IPS DF 6.9 (cell line): Measurements from ENCODE around the gene SEMA4C.

Experiments
- DNase-seq: peaks from one replicate; pipeline ENCODE4 v3.0.0-alpha.2; 2013; ENCODE audit warnings: low read depth, low spot score
- H3K27ac ChIP-seq: one replicate; pipeline ENCODE4 v1.5.1; 2013; ENCODE audit warnings: low read length, control low read depth
- H3K27me3 ChIP-seq: 2 replicates; pipeline ENCODE4 v1.6.1; 2013; ENCODE audit warnings: mild to moderate bottlenecking, low read length; ENCODE audit not compliant: control insufficient read depth, insufficient read depth
- H3K36me3 ChIP-seq: 2 replicates; pipeline ENCODE4 v1.6.1; 2013; ENCODE audit warnings: low read length; ENCODE audit not compliant: control insufficient read depth, insufficient read depth
- H3K4me1 ChIP-seq: 2 replicates; pipeline ENCODE4 v1.6.1; 2013; ENCODE audit warnings: low read length; ENCODE audit not compliant: control insufficient read depth, insufficient read depth
- H3K4me3 ChIP-seq: 2 replicates; pipeline ENCODE4 v1.5.1; 2013; ENCODE audit warnings: mild to moderate bottlenecking, low read length
- H3K9me3 ChIP-seq: 2 replicates; pipeline ENCODE4 v1.6.1; 2013; ENCODE audit warnings: low read length, inconsistent platforms; ENCODE audit not compliant: control insufficient read depth, insufficient read depth
- WGBS: extraction: QIAGEN DNeasy Blood & Tissue Kit; methylation state at CpG from one replicate; pipeline ENCODE4 v1.1.7; 2013; ENCODE audit warnings: mixed read lengths, missing lambda C conversion rate; ENCODE audit not compliant: insufficient read length, insufficient coverage; 5-methylcytosine and 5-hydroxymethylcytosine counted together

Gene SEMA4C

DNA sequence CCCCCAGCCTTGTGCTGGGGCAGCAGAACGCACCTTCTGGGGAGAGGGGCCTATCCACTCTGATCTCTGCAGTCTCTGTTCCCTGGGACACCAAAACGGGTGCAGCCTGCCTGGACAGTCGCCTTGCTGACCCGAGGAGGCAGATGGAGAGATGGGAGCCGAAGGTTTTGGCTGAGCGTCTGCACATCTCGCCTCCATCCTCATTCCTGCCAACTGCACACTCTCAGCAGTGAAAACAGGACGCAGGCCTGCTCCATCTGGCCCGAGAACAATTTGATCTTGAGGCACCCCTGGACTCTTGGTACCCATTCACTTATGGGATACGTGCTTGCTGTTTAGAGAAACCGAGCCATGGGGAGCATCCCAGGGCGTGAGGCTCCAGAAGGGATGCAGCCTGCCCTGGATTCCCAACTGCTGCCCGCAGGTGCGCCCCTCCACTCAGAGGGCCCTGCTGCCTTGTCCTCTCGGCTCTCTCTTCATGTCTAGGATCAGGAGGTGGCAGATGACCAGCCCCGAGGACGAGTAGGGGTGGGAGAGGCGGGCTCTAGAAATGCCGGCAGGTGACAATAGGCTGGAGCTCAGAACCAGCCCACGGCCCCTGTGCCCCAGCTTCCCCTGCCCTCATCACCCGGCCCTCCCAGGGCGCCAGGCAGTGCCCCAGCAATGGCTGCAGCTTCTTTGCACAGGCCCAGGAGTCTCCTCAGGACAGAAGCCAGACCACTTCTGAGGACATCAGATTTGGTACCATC lies 9.1 kb upstream of the SEMA4C start:
- Histone ChIP-seq H3K27ac (no peak overlapping the region), H3K4me1 (peaks cover 24% of the 10 kb centered on the region), H3K9me3 (no peaks in the 10 kb centered on the region), H3K27me3 (no peaks in the 10 kb centered on the region), H3K36me3 (no peaks in the 10 kb centered on the region), H3K4me3 (no peak overlapping the region)
- DNase-seq: no peak
- WGBS: no CpG with 5 or more reads among the region's 22 CpGs

DNA sequence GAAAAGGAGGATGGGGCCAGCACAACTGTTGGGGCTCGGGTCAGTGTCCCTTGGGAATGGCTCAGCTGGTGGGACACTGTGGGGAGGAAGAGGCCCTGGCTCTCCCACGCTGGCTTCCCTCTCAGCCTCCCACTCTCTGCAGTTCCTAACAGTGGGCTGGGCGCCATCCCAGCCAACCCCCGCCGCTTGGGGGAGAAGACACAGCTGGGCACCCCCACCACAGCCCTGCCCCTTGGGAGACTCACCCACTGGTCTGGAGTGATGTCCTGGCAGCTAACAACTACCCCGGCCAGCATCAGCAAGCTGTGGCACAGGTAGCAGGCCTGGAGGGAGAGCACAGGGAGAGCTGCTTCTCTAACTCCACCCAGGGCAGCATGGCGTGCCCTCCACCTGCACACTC lies 8.3 kb upstream of the SEMA4C start:
- DNase-seq: no peak
- Histone ChIP-seq H3K36me3 (no peaks in the 10 kb centered on the region), H3K4me3 (no peak overlapping the region), H3K27ac (no peak overlapping the region), H3K9me3 (no peaks in the 10 kb centered on the region), H3K27me3 (no peaks in the 10 kb centered on the region), H3K4me1 (peaks cover 24% of the 10 kb centered on the region)
- WGBS: no CpG with 5 or more reads among the region's 7 CpGs

DNA sequence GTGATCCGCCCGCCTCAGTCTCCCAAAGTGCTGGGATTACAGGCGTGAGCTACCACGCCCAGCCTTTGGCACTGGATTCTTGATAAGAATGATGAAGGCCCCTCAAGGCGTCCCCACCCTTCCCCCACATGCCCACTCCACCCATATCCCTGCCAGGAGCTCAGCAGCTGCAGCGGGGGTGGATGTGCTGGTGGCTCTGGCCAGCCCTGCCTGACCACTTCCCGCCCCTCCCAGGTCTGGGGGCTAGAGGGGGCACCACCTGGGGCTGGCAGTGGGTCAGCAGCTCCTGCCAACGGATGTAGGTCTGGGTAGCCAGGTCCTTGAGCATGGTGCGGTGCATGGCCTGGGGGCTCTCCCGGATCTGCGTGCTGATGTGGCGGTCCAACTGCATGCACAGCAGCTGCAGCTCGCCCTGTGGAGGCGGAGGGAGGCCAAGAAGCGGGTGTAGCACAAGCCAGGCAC lies 7.8 kb upstream of the SEMA4C start:
- no CpG with 5 or more reads among the region's 15 CpGs for WGBS
- Histone ChIP-seq H3K4me3 (no peak overlapping the region), H3K4me1 (peaks cover 22% of the 10 kb centered on the region), H3K27ac (no peak overlapping the region), H3K36me3 (no peaks in the 10 kb centered on the region), H3K9me3 (no peaks in the 10 kb centered on the region), H3K27me3 (no peaks in the 10 kb centered on the region)
- no peak for DNase-seq

DNA sequence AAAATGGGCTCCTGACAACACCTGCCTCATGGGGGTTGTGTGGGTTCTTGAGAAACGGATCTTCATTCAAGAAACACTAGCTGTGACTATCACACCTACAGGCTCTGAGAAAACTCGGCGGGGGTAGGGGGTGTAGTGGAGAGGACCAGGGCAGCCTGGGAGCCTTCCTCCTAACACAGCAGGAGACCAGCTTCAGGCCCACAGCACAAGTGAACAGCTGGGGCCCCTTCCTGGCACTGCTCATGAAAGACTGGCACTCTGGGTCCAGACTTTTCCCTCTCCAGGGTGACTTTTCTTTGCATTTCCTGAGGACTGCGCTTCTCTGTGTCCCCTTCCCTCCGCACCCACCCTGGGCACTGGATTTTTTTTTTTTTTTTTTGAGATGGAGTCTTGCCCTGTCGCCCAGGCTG lies 7.2 kb upstream of the SEMA4C start:
- no peak for DNase-seq
- H3K4me3 ChIP-seq: no peak overlapping the region
- H3K27ac ChIP-seq: no peak overlapping the region
- H3K4me1 ChIP-seq: peaks cover 16% of the 10 kb centered on the region
- H3K9me3 ChIP-seq: no peaks in the 10 kb centered on the region
- no peaks in the 10 kb centered on the region for H3K36me3 ChIP-seq
- H3K27me3 ChIP-seq: no peaks in the 10 kb centered on the region
- WGBS: no CpG with 5 or more reads among the region's 6 CpGs

DNA sequence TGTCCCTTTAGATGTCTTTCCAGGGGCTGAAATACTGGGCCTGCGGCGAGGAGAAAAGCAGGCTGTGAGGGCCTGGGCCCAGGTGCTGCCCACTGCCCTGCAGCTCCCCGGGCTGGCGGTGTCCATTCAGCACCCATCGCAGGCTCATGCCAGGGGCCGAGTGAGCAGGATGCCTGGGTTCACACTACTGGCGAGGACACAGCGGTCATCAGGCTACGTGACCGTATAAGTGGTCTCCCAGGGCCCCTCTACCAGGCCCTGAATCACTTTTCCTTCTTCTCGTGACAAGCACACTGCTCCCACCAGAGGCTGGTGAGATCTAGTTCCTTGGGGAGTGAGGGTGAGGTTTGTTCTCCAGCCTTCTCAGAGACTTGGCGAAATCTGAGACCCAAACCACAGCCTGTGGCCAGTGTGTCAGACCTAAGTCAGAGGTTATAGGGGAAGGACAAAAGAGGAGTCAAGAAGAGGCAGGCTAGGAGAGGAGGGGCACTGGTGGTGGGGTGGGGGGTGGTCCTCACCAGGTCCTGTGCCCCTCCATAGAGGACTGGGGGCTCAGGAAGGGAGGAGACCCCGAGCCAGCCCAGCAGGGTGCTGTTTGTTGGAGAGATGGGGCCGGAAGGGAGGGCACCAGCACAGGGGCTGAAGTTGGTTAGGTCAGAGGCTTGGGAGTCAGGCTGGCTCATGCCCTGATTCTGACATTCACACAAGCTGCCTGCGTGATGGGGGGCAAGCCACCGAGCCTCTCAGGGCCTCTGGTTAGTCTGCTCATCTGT lies 6.6 kb upstream of the SEMA4C start:
- no CpG with 5 or more reads among the region's 16 CpGs for WGBS
- Histone ChIP-seq H3K36me3 (no peaks in the 10 kb centered on the region), H3K4me1 (peaks cover 12% of the 10 kb centered on the region), H3K4me3 (no peak overlapping the region), H3K27ac (no peak overlapping the region), H3K9me3 (no peaks in the 10 kb centered on the region), H3K27me3 (no peaks in the 10 kb centered on the region)
- DNase-seq: no peak

DNA sequence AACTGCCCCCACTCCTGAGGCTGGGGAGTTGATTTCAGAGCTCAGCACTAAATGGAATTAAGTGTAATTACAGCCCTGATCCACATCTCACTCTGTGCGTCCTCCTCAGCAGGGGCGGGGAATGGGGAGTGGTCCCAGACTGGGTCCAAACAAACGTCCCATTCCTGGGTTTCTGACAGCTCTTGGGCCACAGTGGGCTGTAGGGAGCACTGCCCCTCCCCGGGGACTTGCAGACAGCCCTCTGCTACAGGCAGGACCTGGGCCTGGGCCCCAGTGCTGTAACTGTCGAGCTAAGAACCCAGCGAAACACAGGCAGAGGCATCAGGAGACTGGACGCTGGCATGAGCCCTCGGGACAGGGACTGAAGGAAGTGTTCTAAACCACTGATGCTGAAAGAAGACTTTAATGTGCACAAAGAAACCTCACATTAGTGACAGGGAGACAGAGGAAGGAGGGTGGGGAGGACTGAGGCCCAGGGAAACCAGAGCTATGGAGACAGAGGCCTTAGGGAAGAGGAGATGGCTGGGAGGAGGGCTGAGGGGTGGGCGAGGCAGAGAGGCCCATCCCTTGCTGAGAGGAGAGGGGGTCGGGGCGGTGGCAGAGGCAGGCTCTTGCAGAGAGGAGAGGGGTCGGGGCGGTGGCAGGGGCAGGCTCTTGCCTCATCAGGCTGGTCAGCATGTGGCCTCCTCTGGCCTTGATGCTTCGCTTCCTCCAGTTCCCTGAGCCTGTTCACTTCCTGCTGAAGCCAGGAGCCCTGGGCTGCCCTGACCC lies 5.8 kb upstream of the SEMA4C start:
- DNase-seq: no peak
- H3K27ac ChIP-seq: no peak overlapping the region

DNA sequence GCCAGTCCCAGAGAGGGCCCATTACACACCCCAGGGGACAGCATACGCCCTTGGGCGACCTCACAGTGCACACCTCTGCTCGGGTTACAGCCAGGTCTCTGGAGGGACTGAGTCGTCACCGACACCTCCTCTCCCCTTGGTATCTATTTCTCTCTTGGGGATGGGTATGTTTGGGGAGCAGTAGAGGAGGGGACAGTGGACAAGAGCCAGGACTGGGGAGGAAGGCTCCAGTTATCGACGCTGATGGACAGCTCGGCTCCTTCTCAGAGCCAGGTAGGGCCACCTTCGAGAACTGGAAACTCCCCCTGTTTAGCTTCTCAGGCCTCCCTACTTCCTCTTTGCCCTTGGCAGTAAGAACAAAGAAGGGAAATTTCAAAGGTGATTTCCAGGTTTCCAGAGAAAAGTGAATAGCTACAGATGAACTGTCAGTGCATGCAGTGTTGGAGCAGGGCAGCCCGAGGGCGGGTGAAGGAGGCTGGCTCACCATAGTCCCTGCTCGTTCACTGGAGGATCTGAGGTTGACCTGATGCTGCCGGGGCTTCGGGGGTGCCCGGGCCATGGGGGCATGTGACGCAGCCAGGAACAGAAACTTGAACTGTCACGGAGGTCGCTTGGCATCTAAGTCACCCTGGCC lies 4.4 kb upstream of the SEMA4C start:
- H3K9me3 ChIP-seq: no peaks in the 10 kb centered on the region
- WGBS: no CpG with 5 or more reads among the region's 18 CpGs
- H3K27ac ChIP-seq: no peak overlapping the region
- no peak overlapping the region for H3K4me3 ChIP-seq
- H3K36me3 ChIP-seq: no peaks in the 10 kb centered on the region
- no peak for DNase-seq
- no peaks in the 10 kb centered on the region for H3K27me3 ChIP-seq
- H3K4me1 ChIP-seq: peaks cover 12% of the 10 kb centered on the region

More for the DNA sequence above, 5.8 kb upstream of the SEMA4C start:
- Histone ChIP-seq H3K4me3 (no peak overlapping the region), H3K9me3 (no peaks in the 10 kb centered on the region), H3K36me3 (no peaks in the 10 kb centered on the region), H3K27me3 (no peaks in the 10 kb centered on the region), H3K4me1 (peaks cover 10% of the 10 kb centered on the region)
- no CpG with 5 or more reads among the region's 14 CpGs for WGBS

DNA sequence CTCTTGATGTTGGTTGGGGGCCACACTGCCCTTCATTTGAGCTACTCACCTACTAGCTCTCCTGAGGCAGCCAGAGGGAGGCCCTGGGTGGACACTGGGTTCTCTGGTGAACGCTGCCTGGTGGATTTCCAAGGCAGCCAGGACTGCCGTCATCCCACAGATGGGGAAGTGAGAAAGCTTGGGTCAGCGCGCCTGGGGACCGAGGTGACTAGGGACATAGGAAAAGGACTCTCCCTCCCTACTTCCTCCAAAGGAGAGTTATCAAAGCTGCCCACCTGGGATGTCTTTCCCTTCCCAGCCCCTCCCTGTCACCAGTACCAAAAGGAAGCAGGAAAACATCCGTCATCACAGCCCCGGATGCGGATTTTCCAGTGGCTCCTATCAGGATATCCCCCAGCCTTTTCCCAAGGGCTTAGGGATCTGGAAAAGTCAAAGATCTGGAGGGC lies 3.8 kb upstream of the SEMA4C start:
- no peak for DNase-seq
- Histone ChIP-seq H3K36me3 (no peaks in the 10 kb centered on the region), H3K27ac (no peak overlapping the region), H3K9me3 (no peaks in the 10 kb centered on the region), H3K27me3 (no peaks in the 10 kb centered on the region), H3K4me3 (no peak overlapping the region), H3K4me1 (peaks cover 12% of the 10 kb centered on the region)
- WGBS: no CpG with 5 or more reads among the region's 8 CpGs

DNA sequence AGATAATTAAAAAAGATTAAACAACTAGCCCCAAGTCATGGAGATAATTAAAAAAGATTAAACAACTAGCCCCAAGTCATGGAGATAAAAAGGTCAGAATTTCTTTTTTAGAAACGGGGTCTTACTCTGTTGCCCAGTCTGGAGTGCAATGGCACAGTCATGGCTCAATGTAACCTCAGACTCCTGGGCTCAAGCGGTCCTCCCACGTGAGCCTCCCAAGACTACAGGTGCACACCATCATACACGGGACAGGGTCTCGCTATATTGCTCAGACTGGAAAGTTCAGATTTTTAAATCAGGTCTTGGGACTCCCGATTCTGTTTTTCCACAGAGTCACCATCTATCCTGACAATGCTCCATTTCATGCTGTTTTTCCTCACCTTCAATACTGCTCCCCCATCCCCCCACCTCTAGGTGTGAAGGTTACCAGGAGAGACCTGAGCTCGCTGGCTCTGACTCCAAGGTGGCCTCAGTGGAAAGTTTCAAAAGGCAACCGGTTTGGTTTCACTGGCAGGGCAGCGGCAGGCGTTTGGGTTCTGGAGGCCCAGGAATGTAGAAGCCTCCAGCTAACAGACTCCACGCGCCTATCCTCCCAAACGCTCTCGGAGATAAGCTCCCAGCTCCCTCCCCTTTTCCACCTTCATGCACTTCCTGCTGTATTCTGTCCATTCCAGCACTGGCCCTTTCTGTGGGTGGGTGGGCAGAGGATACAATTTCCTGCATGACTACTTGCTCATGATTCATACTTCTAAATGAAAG lies 2.9 kb upstream of the SEMA4C start:
- no peaks in the 10 kb centered on the region for H3K27me3 ChIP-seq
- DNase-seq: no peak
- no peak overlapping the region for H3K27ac ChIP-seq
- peaks cover 12% of the 10 kb centered on the region for H3K4me1 ChIP-seq
- H3K4me3 ChIP-seq: no peak overlapping the region
- no peaks in the 10 kb centered on the region for H3K36me3 ChIP-seq
- no peaks in the 10 kb centered on the region for H3K9me3 ChIP-seq
- WGBS: no CpG with 5 or more reads among the region's 14 CpGs
